AG20443 (cell line): ENCODE results near the gene SPTBN1.

Experiments used
- DNase-seq: peaks from one replicate; pipeline ENCODE4 v3.0.0; 2012; ENCODE audit warnings: low spot score, mixed read lengths

The SPTBN1 gene

DNA sequence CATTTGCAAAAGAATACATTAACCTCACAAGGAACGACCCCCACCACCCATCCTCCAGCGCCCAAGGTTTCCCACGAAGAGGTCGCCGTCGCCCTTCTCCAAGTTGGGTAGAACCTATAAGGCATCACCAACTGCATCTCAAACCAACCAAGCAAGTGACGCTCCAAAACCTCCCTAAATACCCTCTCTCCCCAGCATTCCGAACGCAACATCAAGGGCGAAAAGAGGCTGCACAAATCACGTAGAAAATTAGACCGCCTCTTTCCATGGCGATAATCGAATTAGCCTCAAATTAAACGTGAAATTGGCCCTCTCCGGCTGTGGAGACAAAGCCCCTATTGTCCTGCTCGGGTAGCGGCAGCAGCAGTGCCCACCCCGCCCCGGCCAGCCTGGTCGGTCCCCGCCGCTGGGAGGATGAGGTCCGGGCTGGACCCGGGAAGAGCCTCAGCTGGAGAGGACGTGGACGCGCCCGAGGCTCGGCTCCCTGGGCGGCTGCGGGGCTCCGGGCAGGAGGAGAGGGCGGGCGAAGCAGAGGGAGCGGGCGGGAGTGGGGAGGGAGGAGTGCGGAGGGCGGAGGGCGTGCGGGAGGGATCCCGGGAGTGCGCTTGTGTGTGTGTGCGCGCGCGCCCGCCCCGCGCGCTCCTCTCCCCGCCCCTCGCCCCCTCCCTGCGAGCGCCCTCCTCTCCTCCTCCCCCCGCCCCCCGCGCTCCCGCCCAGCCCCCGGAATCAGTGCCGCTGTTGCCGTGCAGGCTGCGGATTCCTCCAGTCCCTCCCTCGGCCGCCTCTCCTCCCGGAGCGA lies at the start of gene SPTBN1:
Gene SPTBN1, plus strand, starts transcription at position 765 of the 799 bp plus-strand sequence. CDS start 70,092 bp downstream, outside the sequence.
- peak; percentile 97 for DNase-seq

DNA sequence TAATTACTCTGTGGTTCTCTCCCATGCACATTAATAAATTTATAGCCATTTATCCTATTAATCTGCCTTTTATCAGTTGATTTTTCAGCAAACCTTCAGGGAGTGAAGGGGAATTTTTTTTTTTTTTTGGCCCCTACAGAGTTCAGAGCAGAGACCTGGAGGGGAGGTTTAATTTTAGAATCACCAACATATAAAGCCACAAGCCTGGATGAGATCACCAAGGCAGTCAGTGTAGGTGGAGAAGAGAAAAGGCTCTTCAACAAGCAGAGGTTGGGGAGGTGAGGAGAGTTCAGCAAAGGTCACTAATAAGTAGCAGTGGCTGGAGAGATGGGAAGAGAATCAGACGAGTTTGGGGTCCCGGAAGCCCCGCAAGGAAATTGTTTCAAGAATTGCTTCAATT lies 48.4 kb upstream of the SPTBN1 start:
- no peak for DNase-seq

DNA sequence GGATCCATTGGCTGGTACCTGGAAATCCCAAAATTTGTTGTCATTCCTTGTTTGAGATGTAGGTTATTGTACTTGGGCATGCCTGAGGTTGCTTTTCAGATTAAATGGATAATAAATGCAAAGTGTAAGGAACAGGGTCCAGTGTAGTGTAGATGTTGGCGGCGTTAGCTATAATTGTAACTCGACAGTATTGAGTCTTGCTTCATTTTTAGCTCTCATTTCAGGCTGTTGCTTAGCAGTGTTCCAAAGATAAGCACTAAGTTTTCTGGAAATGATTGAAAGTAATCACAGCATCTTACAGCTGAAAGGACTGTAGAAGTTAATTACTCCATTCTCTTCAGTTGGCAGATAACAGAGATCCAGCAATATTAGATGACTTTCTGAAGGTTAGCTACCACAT lies 47.8 kb upstream of the SPTBN1 start:
- no peak for DNase-seq

GRCh38 chr2:54409752-54410151 lies 46.4 kb upstream of the SPTBN1 start:
- DNase-seq: no peak

DNA sequence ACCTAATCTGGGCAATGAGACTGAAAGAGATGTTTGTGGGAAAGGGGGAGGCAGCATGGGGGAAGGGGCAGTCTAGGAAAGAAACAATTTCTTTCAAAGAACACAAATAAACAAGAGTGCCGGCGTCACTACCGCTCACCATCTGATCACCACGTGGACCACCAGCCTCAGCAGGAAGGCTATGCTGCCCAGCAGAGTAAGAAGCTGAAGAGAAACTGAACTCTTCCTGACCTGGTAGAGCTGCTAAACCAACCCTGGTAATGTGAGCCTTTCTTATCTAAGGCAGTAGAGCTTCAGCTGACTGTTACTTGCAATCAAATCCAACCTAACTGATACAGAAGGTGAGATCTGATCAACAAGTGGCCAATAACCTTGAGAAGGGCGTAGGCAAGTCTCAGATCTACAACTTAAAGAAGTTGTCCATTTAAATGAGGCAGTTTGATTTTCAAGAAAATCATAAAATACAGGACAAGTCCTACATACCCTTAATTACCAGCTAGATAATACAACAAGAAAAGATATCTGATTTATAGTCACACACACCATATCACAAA lies 44.2 kb upstream of the SPTBN1 start:
- DNase-seq: no peak

DNA sequence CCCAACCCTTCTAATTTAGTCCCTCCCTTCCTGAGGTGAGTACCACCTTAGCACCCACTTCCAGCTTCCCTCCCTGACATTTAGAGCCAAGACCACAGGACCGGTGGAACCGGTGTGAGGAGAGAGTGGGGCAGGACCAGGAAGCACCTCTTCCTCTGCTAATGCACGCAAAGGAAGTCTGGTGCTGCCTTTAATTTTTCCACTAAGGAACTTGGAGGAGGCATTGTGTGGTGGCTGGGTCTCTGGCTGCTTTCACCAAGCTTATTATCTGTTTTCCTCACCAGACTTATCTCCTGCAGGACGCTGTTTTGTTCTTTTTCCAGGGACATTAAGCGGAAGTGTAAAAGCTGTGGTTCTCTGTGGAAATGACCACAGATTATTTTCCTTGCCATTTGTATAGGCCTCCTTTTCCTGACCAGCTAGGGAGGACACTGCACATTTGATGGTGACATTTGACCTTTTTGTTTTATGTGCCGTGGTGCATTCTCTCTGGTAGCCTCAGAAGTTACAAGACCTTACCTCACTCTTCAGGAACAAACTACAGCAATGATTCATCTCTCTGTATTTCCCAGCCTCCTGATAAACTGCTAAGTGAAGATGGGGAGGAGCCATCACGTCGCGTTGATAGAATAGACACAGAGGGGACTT lies 39.8 kb upstream of the SPTBN1 start:
- no peak for DNase-seq

GRCh38 chr2:54416938-54417337 lies 39.2 kb upstream of the SPTBN1 start:
- DNase-seq: no peak

- DNase-seq: no peak
Measured at GRCh38 chr2:54417577-54417976, 38.5 kb upstream of the SPTBN1 start.

DNA sequence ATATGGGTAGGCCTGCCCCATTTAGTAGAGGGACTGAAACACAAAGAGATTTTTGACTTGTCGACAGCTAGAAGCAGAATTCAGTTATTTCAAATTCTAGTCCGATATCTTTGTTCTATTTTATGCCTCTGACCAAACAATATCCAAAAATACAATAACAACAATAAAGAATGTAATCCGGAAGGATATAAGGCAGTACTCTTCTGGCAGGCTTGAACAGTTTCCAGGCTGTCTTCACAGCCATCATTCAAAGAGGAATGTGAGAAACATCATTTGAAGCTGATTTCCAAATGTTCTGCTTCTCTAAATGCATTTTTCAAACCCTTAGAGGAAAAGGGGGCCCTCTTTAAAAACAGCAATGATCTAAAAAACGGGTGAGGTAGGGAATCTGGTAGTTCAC lies 36.7 kb upstream of the SPTBN1 start:
- no peak for DNase-seq

- DNase-seq: peak; percentile 51
Measured at GRCh38 chr2:54419855-54420523, 36.1 kb upstream of the SPTBN1 start.

- DNase-seq: no peak
Measured at GRCh38 chr2:54420524-54421172, 35.5 kb upstream of the SPTBN1 start.

DNA sequence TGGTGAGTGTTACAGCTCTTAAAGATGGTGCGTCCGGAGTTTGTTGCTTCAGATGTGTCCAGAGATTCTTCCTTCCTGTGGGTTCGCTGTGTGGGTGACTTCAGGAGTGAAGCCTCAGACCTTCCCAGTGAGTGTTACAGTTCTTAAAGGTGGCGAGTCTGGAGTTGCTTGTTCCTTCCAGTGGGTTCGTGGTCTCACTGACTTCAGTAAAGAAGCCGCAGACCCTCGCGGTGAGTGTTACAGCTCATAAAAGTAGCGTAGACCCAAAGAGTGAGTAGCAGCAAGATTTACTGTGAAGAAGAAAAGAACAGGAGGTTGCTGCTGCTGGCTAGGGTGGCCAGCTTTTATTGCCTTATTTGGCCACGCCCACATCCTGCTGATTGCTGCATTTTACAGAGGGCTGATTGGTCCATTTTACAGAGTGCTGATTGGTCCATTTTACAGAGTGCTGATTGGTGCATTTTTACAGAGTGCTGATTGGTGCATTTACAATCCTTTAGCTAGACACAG lies 34.0 kb upstream of the SPTBN1 start:
- DNase-seq: no peak

DNA sequence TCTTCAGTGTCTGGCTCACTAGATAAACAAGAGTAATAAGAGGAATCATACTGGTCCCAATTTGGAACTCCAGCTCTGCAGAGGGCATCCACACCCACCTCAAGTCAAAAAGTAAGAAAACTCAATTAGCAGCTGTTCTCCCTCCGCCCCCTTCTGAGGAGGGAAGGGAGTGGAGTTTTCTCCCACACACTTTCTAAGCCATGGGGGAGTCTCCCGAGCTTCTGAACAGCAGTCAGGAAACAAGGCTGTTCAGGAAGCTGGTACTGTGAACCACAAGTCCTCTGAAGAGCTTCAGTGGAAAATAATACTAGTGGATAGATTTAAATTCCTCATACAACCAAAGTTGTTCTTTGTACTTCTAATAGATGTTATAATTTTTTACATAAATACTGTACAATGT lies 32.9 kb upstream of the SPTBN1 start:
- no peak for DNase-seq

- no peak for DNase-seq
Measured at GRCh38 chr2:54424555-54425163, 31.5 kb upstream of the SPTBN1 start.

GRCh38 chr2:54428108-54428831 lies 27.9 kb upstream of the SPTBN1 start:
- peak; percentile 61 for DNase-seq

- DNase-seq: peak; percentile 53
Measured at GRCh38 chr2:54429054-54429453, 27.1 kb upstream of the SPTBN1 start.

GRCh38 chr2:54429811-54430551 lies 26.1 kb upstream of the SPTBN1 start:
- no peak for DNase-seq

GRCh38 chr2:54430649-54431048 lies 25.5 kb upstream of the SPTBN1 start:
- DNase-seq: no peak

GRCh38 chr2:54432251-54433015 lies 23.7 kb upstream of the SPTBN1 start:
- no peak for DNase-seq
